Measurements from ENCODE around the gene NUDT8.

The NUDT8 gene

GRCh38 chr11:67584881-67585873, 44.6 kb downstream of the NUDT8 start:
- H3K4me3 ChIP-seq, result peak overlapping the region; percentile 91
- no peak for DNase-seq (ENCODE audit: low read depth, low spot score)
- peak overlapping the region; percentile 84; the same call in 1 of the 2 replicates for H3K27ac ChIP-seq
- H3K9ac ChIP-seq (ENCODE audit: insufficient read length), result peak overlapping the region; percentile 92
- no peaks in the 10 kb centered on the region for H3K9me3 ChIP-seq (ENCODE audit: low read depth, low read length)
- H3K36me3 ChIP-seq (ENCODE audit: insufficient read depth, low read length), result peaks cover 35% of the 10 kb centered on the region
- TF ChIP-seq FOXP2 (optimal IDR thresholded peaks at IDR 0.05; ENCODE audit: control extremely low read depth, extremely low read length, insufficient read depth) (no peak), EZH2 (IDR thresholded peaks at IDR 0.05) (no peak), POLR2AphosphoS5 (IDR thresholded peaks at IDR 0.05; ENCODE audit: borderline replicate concordance, low read depth, low read length) (no peak; the same call in 1 of the 2 replicates)

GRCh38 chr11:67584205-67584880, 45.4 kb downstream of the NUDT8 start:
- DNase-seq (ENCODE audit: low read depth, low spot score), result no peak
- TF ChIP-seq POLR2AphosphoS5 (IDR thresholded peaks at IDR 0.05; ENCODE audit: borderline replicate concordance, low read depth, low read length), result no peak
- TF ChIP-seq EZH2 (IDR thresholded peaks at IDR 0.05), result no peak
- TF ChIP-seq FOXP2 (optimal IDR thresholded peaks at IDR 0.05; ENCODE audit: control extremely low read depth, extremely low read length, insufficient read depth), result no peak
- peak overlapping the region; percentile 92 for H3K9ac ChIP-seq (ENCODE audit: insufficient read length)
- H3K9me3 ChIP-seq (ENCODE audit: low read depth, low read length), result no peaks in the 10 kb centered on the region
- peak overlapping the region; percentile 84 for H3K27ac ChIP-seq
- peak overlapping the region; percentile 91 for H3K4me3 ChIP-seq
- H3K36me3 ChIP-seq (ENCODE audit: insufficient read depth, low read length), result peaks cover 35% of the 10 kb centered on the region

- peak; percentile 97 for TF ChIP-seq POLR2AphosphoS5 (IDR thresholded peaks at IDR 0.05; ENCODE audit: borderline replicate concordance, low read depth, low read length)
- peak; percentile 32 for TF ChIP-seq FOXP2 (optimal IDR thresholded peaks at IDR 0.05; ENCODE audit: control extremely low read depth, extremely low read length, insufficient read depth)
- TF ChIP-seq EZH2 (IDR thresholded peaks at IDR 0.05), result no peak
- Histone ChIP-seq H3K9ac (ENCODE audit: insufficient read length) (peak within 1 kb of the TSS; percentile 92), H3K4me3 (peak within 1 kb of the TSS; percentile 91), H3K27ac (peak within 1 kb of the TSS; percentile 84), H3K9me3 (ENCODE audit: low read depth, low read length) (no peaks in the 10 kb centered on the region), H3K36me3 (ENCODE audit: insufficient read depth, low read length) (peaks cover 35% of the 10 kb centered on the region)
- DNase-seq (ENCODE audit: low read depth, low spot score), result no peak
Measured at GRCh38 chr11:67583247-67584204, 46.2 kb downstream of the NUDT8 start, which contains the start of gene GSTP1. Gene GSTP1 (plus strand): TSS chr11:67583812. CDS start chr11:67583844, 32 bp downstream.

- no peak overlapping the region for H3K4me3 ChIP-seq
Measured at GRCh38 chr11:67582011-67582410, 47.7 kb downstream of the NUDT8 start.

GRCh38 chr11:67581469-67581868, 48.3 kb downstream of the NUDT8 start:
- DNase-seq (ENCODE audit: low read depth, low spot score), result no peak
- TF ChIP-seq EZH2 (IDR thresholded peaks at IDR 0.05) (no peak), FOXP2 (optimal IDR thresholded peaks at IDR 0.05; ENCODE audit: control extremely low read depth, extremely low read length, insufficient read depth) (no peak), POLR2AphosphoS5 (IDR thresholded peaks at IDR 0.05; ENCODE audit: borderline replicate concordance, low read depth, low read length) (no peak)
- H3K9ac ChIP-seq (ENCODE audit: insufficient read length), result no peak overlapping the region

More at GRCh38 chr11:67582011-67582410, 47.7 kb downstream of the NUDT8 start:
- DNase-seq (ENCODE audit: low read depth, low spot score), result no peak
- H3K36me3 ChIP-seq (ENCODE audit: insufficient read depth, low read length), result peaks cover 27% of the 10 kb centered on the region
- no peak for TF ChIP-seq POLR2AphosphoS5 (IDR thresholded peaks at IDR 0.05; ENCODE audit: borderline replicate concordance, low read depth, low read length)
- no peak for TF ChIP-seq EZH2 (IDR thresholded peaks at IDR 0.05)
- no peak for TF ChIP-seq FOXP2 (optimal IDR thresholded peaks at IDR 0.05; ENCODE audit: control extremely low read depth, extremely low read length, insufficient read depth)
- H3K9ac ChIP-seq (ENCODE audit: insufficient read length), result no peak overlapping the region
- peak overlapping the region; percentile 70; the same call in 1 of the 2 replicates for H3K27ac ChIP-seq
- H3K9me3 ChIP-seq (ENCODE audit: low read depth, low read length), result no peaks in the 10 kb centered on the region

GRCh38 chr11:67577951-67578350, 51.8 kb downstream of the NUDT8 start:
- H3K9me3 ChIP-seq (ENCODE audit: low read depth, low read length), result no peaks in the 10 kb centered on the region
- no peak overlapping the region for H3K27ac ChIP-seq
- DNase-seq (ENCODE audit: low read depth, low spot score), result no peak
- no peak overlapping the region for H3K4me3 ChIP-seq
- no peak overlapping the region for H3K9ac ChIP-seq (ENCODE audit: insufficient read length)
- TF ChIP-seq FOXP2 (optimal IDR thresholded peaks at IDR 0.05; ENCODE audit: control extremely low read depth, extremely low read length, insufficient read depth), result no peak
- TF ChIP-seq POLR2AphosphoS5 (IDR thresholded peaks at IDR 0.05; ENCODE audit: borderline replicate concordance, low read depth, low read length), result no peak
- TF ChIP-seq EZH2 (IDR thresholded peaks at IDR 0.05), result no peak
- H3K36me3 ChIP-seq (ENCODE audit: insufficient read depth, low read length), result no peaks in the 10 kb centered on the region

More at GRCh38 chr11:67581469-67581868, 48.3 kb downstream of the NUDT8 start:
- Histone ChIP-seq H3K4me3 (no peak overlapping the region), H3K9me3 (ENCODE audit: low read depth, low read length) (no peaks in the 10 kb centered on the region), H3K36me3 (ENCODE audit: insufficient read depth, low read length) (peaks cover 21% of the 10 kb centered on the region), H3K27ac (no peak overlapping the region)
